GM12873 (cell line): ENCODE measurements around the gene TMEM200B.

ENCODE experiments used
- CTCF ChIP-seq: IDR thresholded peaks from 2 replicates; pipeline ENCODE4 v1.5.1; 2012; ENCODE audit warnings: low read depth, mild to moderate bottlenecking, moderate library complexity, low read length, control low read depth; ENCODE audit not compliant: insufficient read depth; ENCODE audit errors: missing control alignments

The TMEM200B gene

GRCh38 chr1:29099286-29099685 lies 24.4 kb downstream of the TMEM200B start:
- TF ChIP-seq CTCF = no peak

- TF ChIP-seq CTCF = no peak
Observed at GRCh38 chr1:29096231-29096886, 27.3 kb downstream of the TMEM200B start.

- TF ChIP-seq CTCF = no peak
Observed at GRCh38 chr1:29094954-29095353, 28.7 kb downstream of the TMEM200B start.

GRCh38 chr1:29094433-29094832 lies 29.3 kb downstream of the TMEM200B start:
- TF ChIP-seq CTCF = no peak

- TF ChIP-seq CTCF = no peak
Observed at GRCh38 chr1:29090937-29091618, 32.6 kb downstream of the TMEM200B start.

- no peak for TF ChIP-seq CTCF
Observed at GRCh38 chr1:29084196-29084521, 39.5 kb downstream of the TMEM200B start.

- no peak for TF ChIP-seq CTCF
Observed at GRCh38 chr1:29083317-29084195, 40.1 kb downstream of the TMEM200B start.
